ENCODE results near the gene TRIM32.

TRIM32 gene

GRCh38 chr9:116706310-116707290 lies 19.5 kb downstream of the TRIM32 start:
- DNase-seq = no peak

- no peak for DNase-seq
Observed at GRCh38 chr9:116712781-116713180, 25.7 kb downstream of the TRIM32 start.

GRCh38 chr9:116713271-116713670 lies 26.2 kb downstream of the TRIM32 start:
- no peak for DNase-seq

- DNase-seq = no peak
Observed at GRCh38 chr9:116715751-116716150, 28.6 kb downstream of the TRIM32 start.

- DNase-seq = no peak
Observed at GRCh38 chr9:116716438-116716837, 29.3 kb downstream of the TRIM32 start.

GRCh38 chr9:116717150-116717549 lies 30.0 kb downstream of the TRIM32 start:
- DNase-seq = no peak

GRCh38 chr9:116718111-116718510 lies 31.0 kb downstream of the TRIM32 start:
- DNase-seq = no peak

- no peak for DNase-seq
Observed at GRCh38 chr9:116720111-116720510, 33.0 kb downstream of the TRIM32 start.

GRCh38 chr9:116721411-116721810 lies 34.3 kb downstream of the TRIM32 start:
- DNase-seq = no peak

- no peak for DNase-seq
Observed at GRCh38 chr9:116721944-116722343, 34.8 kb downstream of the TRIM32 start.

- no peak for DNase-seq
Observed at GRCh38 chr9:116724123-116724522, 37.0 kb downstream of the TRIM32 start.

GRCh38 chr9:116726602-116727001 lies 39.5 kb downstream of the TRIM32 start:
- DNase-seq = no peak

- DNase-seq = no peak
Observed at GRCh38 chr9:116733010-116733641, 46.0 kb downstream of the TRIM32 start.

- no peak for DNase-seq
Observed at GRCh38 chr9:116736399-116737151, 49.5 kb downstream of the TRIM32 start.

GRCh38 chr9:116737152-116737546 lies 50.0 kb downstream of the TRIM32 start:
- peak; percentile 79 for DNase-seq

GRCh38 chr9:116741086-116741740 lies 54.1 kb downstream of the TRIM32 start:
- no peak for DNase-seq

- DNase-seq = no peak
Observed at GRCh38 chr9:116741742-116742141, 54.6 kb downstream of the TRIM32 start.

GRCh38 chr9:116749176-116749575 lies 62.1 kb downstream of the TRIM32 start:
- DNase-seq = no peak

GRCh38 chr9:116749772-116750171 lies 62.7 kb downstream of the TRIM32 start:
- DNase-seq = no peak

GRCh38 chr9:116750510-116750909 lies 63.4 kb downstream of the TRIM32 start:
- DNase-seq = no peak
